Thymus (tissue), 11 donors: ENCODE data around the gene CCDC183. TPM values are rescaled to one million over a fixed set of nuclear protein-coding genes. Genes with fewer than 3 reads are reported as not detected.
A peak's percentile ranks its signal among the peaks of the same experiment; 100 is the strongest.

Source experiments
- DNase-seq, 9 donors: peaks; one replicate each; pipeline ENCODE4 v3.0.0-alpha.2; 2013; ENCODE audit warnings: low spot score in 9 of 9, low read depth in 6 of 9, missing footprints in 1 of 9
- H3K27ac ChIP-seq, 2 donors: one replicate each; pipeline ENCODE4 v1.5.1; 2013; ENCODE audit warnings: control low read depth in 1 of 2, low read depth in 1 of 2, low read length in 1 of 2, mild to moderate bottlenecking in 1 of 2, moderate library complexity in 1 of 2
- H3K27me3 ChIP-seq, 2 donors: one replicate each; pipeline ENCODE4 v1.5.1; 2013; ENCODE audit warnings: low read length in 1 of 2; ENCODE audit not compliant: control insufficient read depth in 2 of 2, insufficient read depth in 1 of 2
- H3K36me3 ChIP-seq, 2 donors: one replicate each; pipeline ENCODE4 v1.5.1; 2013; ENCODE audit warnings: low read length in 1 of 2, mild to moderate bottlenecking in 1 of 2, moderate library complexity in 1 of 2; ENCODE audit not compliant: control insufficient read depth in 2 of 2, insufficient read depth in 2 of 2
- H3K4me1 ChIP-seq, 2 donors: one replicate each; pipeline ENCODE4 v1.5.1; 2013; ENCODE audit warnings: low read length in 2 of 2; ENCODE audit not compliant: control insufficient read depth in 2 of 2, insufficient read depth in 2 of 2
- H3K4me3 ChIP-seq, 2 donors: one replicate each; pipeline ENCODE4 v1.5.1; 2013; ENCODE audit warnings: low read length in 2 of 2, control low read depth in 1 of 2, mild to moderate bottlenecking in 1 of 2
- H3K9me3 ChIP-seq, 2 donors: one replicate each; pipeline ENCODE4 v1.5.1; 2013; ENCODE audit warnings: low read length in 1 of 2, mild to moderate bottlenecking in 1 of 2; ENCODE audit not compliant: control insufficient read depth in 2 of 2, insufficient read depth in 1 of 2
- WGBS: extraction: QIAGEN DNeasy Blood & Tissue Kit; methylation state at CpG from one replicate; pipeline ENCODE4 v1.1.7; 2013; 5-methylcytosine and 5-hydroxymethylcytosine counted together
- polyA plus RNA-seq: library from polyadenylated mRNA; stranded (reverse); fragments of 200-250 nt; gene quantifications from one replicate; pipeline ENCODE4 v1.2.3, GENCODE V29; 2013
- total RNA-seq: library from RNA; stranded (reverse); fragments of 120-200 nt; gene quantifications from one replicate; pipeline ENCODE4 v1.2.4, GENCODE V29; 2013
- donor health status: healthy.

CCDC183 gene
- total and polyA plus RNA-seq, 2 donors: 3.2 to 5.0 TPM

- Histone ChIP-seq H3K27me3 (peaks cover 55 to 62% of the 10 kb centered on the region in 2 donors), H3K9me3 (peaks cover 2 to 7% of the 10 kb centered on the region in 2 donors), H3K27ac (peak overlapping the region; percentile 24 to 39), H3K4me1 (peaks cover 17 to 32% of the 10 kb centered on the region in 2 donors), H3K4me3 (peak overlapping the region; percentile 74 to 85), H3K36me3 (peaks cover 0 to 5% of the 10 kb centered on the region in 2 donors)
- 2% methylated on average over 48 of the region's 48 CpGs for WGBS
- peak in 2 of 9 donors; percentile 41 to 64 for DNase-seq
These were observed 51.8 kb downstream of the CCDC183 start for GRCh38 chr9:136847826-136848392.

- Histone ChIP-seq H3K9me3 (peaks cover 2 to 7% of the 10 kb centered on the region in 2 donors), H3K4me3 (peak overlapping the region; percentile 74 to 85), H3K27ac (peak overlapping the region in 1 of 2 donors; percentile 71), H3K36me3 (peaks cover 0 to 5% of the 10 kb centered on the region in 2 donors), H3K27me3 (peaks cover 49 to 56% of the 10 kb centered on the region in 2 donors), H3K4me1 (peaks cover 14 to 26% of the 10 kb centered on the region in 2 donors)
- WGBS: 1% methylated on average over 52 of the region's 53 CpGs
- DNase-seq: peak in 1 of 9 donors; percentile 48
These were observed 52.4 kb downstream of the CCDC183 start for GRCh38 chr9:136848393-136849037.

GRCh38 chr9:136849038-136849959 is 53.2 kb downstream of the CCDC183 start, which contains the start of gene PHPT1:
Gene PHPT1 (plus strand): TSS chr9:136849409. CDS start chr9:136849431, 22 bp downstream.
- Histone ChIP-seq H3K36me3 (peaks cover 0 to 5% of the 10 kb centered on the region in 2 donors), H3K27ac (peak within 1 kb of the TSS; percentile 81 to 87), H3K9me3 (peaks cover 0 to 7% of the 10 kb centered on the region in 2 donors), H3K27me3 (peaks cover 42 to 48% of the 10 kb centered on the region in 2 donors), H3K4me1 (peaks cover 11 to 20% of the 10 kb centered on the region in 2 donors), H3K4me3 (peak within 1 kb of the TSS; percentile 74 to 85)
- DNase-seq: peak; percentile 93 to 98 (median 96)
- 2% methylated on average over 77 of the region's 77 CpGs for WGBS

- Histone ChIP-seq H3K4me1 (peaks cover 11 to 20% of the 10 kb centered on the region in 2 donors), H3K9me3 (peaks cover 0 to 7% of the 10 kb centered on the region in 2 donors), H3K4me3 (peak overlapping the region; percentile 74 to 85), H3K27me3 (peaks cover 33 to 43% of the 10 kb centered on the region in 2 donors), H3K27ac (no peak overlapping the region), H3K36me3 (peaks cover 0 to 5% of the 10 kb centered on the region in 2 donors)
- 78% methylated on average over 43 of the region's 43 CpGs for WGBS
- no peak for DNase-seq
These were observed 54.1 kb downstream of the CCDC183 start for GRCh38 chr9:136849960-136850865.

GRCh38 chr9:136850866-136851775 is 55.0 kb downstream of the CCDC183 start:
- Histone ChIP-seq H3K27me3 (peaks cover 24 to 34% of the 10 kb centered on the region in 2 donors), H3K27ac (no peak overlapping the region), H3K36me3 (peaks cover 0 to 5% of the 10 kb centered on the region in 2 donors), H3K4me3 (no peak overlapping the region), H3K9me3 (peaks cover 0 to 3% of the 10 kb centered on the region in 2 donors), H3K4me1 (peaks cover 11 to 20% of the 10 kb centered on the region in 2 donors)
- WGBS: 95% methylated on average over 23 of the region's 23 CpGs
- no peak for DNase-seq

GRCh38 chr9:136851941-136852663 is 56.0 kb downstream of the CCDC183 start, which contains the start of gene MAMDC4:
Gene MAMDC4 (plus strand): TSS chr9:136852346. CDS start chr9:136852417, 71 bp downstream.
- DNase-seq: no peak
- H3K27me3 ChIP-seq: peaks cover 14 to 24% of the 10 kb centered on the region in 2 donors
- peaks cover 0 to 3% of the 10 kb centered on the region in 2 donors for H3K9me3 ChIP-seq
- H3K4me3 ChIP-seq: no peak within 1 kb of the TSS
- H3K36me3 ChIP-seq: peaks cover 0 to 5% of the 10 kb centered on the region in 2 donors
- peaks cover 8 to 20% of the 10 kb centered on the region in 2 donors for H3K4me1 ChIP-seq
- H3K27ac ChIP-seq: no peak within 1 kb of the TSS
- WGBS: 94% methylated on average over 23 of the region's 23 CpGs
